Gastrocnemius medialis (tissue), 4 donors: ENCODE results near the gene RPL12.

Experiments used
- CTCF ChIP-seq, 5 experiments: fragments of 450-650 bp in 3 of 5; fragments of 200-600 bp in 2 of 5; sonication (generic) in 2 of 5; IDR thresholded peaks in 4 of 5; conservative IDR thresholded peaks in 1 of 5; 1 replicate in 4 of 5; 2 replicates in 1 of 5; pipeline ENCODE4 v1.5.1; 2016 to 2019; ENCODE audit warnings: antibody characterized with exemption in 5 of 5, mild to moderate bottlenecking in 3 of 5, moderate library complexity in 3 of 5
- POLR2A ChIP-seq, 2 donors: fragments of 450-650 bp; IDR thresholded peaks; one replicate each; pipeline ENCODE4 v1.6.1; 2017; ENCODE audit warnings: antibody characterized with exemption in 2 of 2, mild to moderate bottlenecking in 2 of 2, moderate library complexity in 2 of 2

GRCh38 chr9:127418037-127418471 is 33.2 kb downstream of the RPL12 start:
- peak in 2 of 5 experiments; percentile 11 to 29 for TF ChIP-seq CTCF (IDR thresholded peaks at IDR 0.05 in 4 of 5, conservative IDR thresholded peaks at IDR 0.05 in 1 of 5)
- no peak for TF ChIP-seq POLR2A (IDR thresholded peaks at IDR 0.05)
